SK-N-MC (cell line): ENCODE data around the gene NOS1.

Source experiments
- EZH2 ChIP-seq: fragments of 200-600 bp; sonication (generic); IDR thresholded peaks from one replicate; pipeline ENCODE4 v1.6.1; 2017; ENCODE audit warnings: antibody characterized with exemption
- FOXP2 ChIP-seq: optimal IDR thresholded peaks from 2 replicates; pipeline ENCODE3; 2011; ENCODE audit warnings: mild to moderate bottlenecking, moderate library complexity; ENCODE audit not compliant: insufficient read depth; ENCODE audit errors: extremely low read length, control extremely low read depth
- POLR2AphosphoS5 ChIP-seq: IDR thresholded peaks from 2 replicates; pipeline ENCODE4 v1.6.1; 2012; ENCODE audit warnings: mild to moderate bottlenecking, low read depth, low read length, borderline replicate concordance

GRCh38 chr12:117404940-117405339, 43.5 kb upstream of the NOS1 start:
- TF ChIP-seq EZH2 (no peak), POLR2AphosphoS5 (no peak), FOXP2 (no peak)
